ENCODE measurements around the gene LRCH3.

LRCH3 gene

DNA sequence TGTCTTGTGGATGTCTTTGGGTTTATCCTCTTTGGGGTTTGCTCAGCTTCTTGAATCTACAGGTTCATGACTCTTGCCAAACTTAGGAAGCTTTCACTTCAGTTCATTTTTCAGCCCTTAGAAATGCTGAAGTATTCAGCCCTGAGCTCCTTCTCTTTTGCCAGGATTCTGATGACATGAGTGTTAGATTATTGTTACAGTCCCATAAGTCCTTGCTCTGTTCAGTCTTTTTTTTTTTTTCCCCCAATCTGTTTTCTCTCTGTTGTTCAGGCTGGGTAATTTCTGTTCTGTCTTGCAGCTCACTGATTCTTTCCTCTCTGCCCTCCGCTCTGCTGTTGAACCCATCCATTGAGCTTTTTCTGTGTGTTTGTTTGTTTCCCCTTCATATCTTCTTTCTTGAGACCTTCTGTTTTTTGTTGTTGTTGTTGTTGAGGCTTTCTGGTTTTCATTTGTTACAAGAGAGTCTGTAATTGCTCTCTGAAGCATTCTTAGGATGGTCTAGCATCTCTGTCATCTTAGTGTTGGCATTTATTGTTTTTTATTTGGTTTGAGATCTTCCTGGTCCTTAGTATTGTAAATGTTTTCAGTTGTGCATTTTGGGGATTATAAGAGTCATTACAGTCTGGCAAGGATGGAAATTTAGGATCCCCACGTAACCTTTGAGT lies 18.4 kb downstream of the LRCH3 start:
- Histone ChIP-seq H3K4me3 (ENCODE audit: low read depth, low read length) (no peak overlapping the region), H3K27me3 (replicated peaks) (no peaks in the 10 kb centered on the region), H3K36me3 (replicated peaks) (no peaks in the 10 kb centered on the region), H3K27ac (peak overlapping the region; percentile 39)
- in situ Hi-C loops (cut with HindIII; ENCODE audit: low pct_ligation_motif_present, low sequenced_read_pairs) = no loop called here
- TF ChIP-seq, protein P1, sequence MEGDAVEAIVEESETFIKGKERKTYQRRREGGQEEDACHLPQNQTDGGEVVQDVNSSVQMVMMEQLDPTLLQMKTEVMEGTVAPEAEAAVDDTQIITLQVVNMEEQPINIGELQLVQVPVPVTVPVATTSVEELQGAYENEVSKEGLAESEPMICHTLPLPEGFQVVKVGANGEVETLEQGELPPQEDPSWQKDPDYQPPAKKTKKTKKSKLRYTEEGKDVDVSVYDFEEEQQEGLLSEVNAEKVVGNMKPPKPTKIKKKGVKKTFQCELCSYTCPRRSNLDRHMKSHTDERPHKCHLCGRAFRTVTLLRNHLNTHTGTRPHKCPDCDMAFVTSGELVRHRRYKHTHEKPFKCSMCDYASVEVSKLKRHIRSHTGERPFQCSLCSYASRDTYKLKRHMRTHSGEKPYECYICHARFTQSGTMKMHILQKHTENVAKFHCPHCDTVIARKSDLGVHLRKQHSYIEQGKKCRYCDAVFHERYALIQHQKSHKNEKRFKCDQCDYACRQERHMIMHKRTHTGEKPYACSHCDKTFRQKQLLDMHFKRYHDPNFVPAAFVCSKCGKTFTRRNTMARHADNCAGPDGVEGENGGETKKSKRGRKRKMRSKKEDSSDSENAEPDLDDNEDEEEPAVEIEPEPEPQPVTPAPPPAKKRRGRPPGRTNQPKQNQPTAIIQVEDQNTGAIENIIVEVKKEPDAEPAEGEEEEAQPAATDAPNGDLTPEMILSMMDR (IDR thresholded peaks at IDR 0.05; ENCODE audit: low read depth, low read length, missing control alignments) = no peak
- peak; percentile 44 for DNase-seq

- TF ChIP-seq, protein P1 (IDR thresholded peaks at IDR 0.05; ENCODE audit: low read depth, low read length, missing control alignments) = no peak
- no peaks in the 10 kb centered on the region for H3K36me3 ChIP-seq (replicated peaks)
- no peak for DNase-seq
- H3K27ac ChIP-seq = peak overlapping the region; percentile 65
- H3K4me3 ChIP-seq (ENCODE audit: low read depth, low read length) = no peak overlapping the region
- in situ Hi-C loops (cut with HindIII; ENCODE audit: low pct_ligation_motif_present, low sequenced_read_pairs) = no loop called here
- no peaks in the 10 kb centered on the region for H3K27me3 ChIP-seq (replicated peaks)
These were observed 19.8 kb downstream of the LRCH3 start for GRCh38 chr3:197810901-197811300.

GRCh38 chr3:197811343-197811742 lies 20.3 kb downstream of the LRCH3 start:
- no peak overlapping the region for H3K4me3 ChIP-seq (ENCODE audit: low read depth, low read length)
- DNase-seq = peak; percentile 79
- no peaks in the 10 kb centered on the region for H3K27me3 ChIP-seq (replicated peaks)

GRCh38 chr3:197814372-197814771 lies 23.3 kb downstream of the LRCH3 start:
- TF ChIP-seq, protein P1 (IDR thresholded peaks at IDR 0.05; ENCODE audit: low read depth, low read length, missing control alignments) = no peak
- H3K27ac ChIP-seq = no peak overlapping the region
- no peak for DNase-seq
- H3K4me3 ChIP-seq (ENCODE audit: low read depth, low read length) = no peak overlapping the region
- H3K27me3 ChIP-seq (replicated peaks) = no peaks in the 10 kb centered on the region
- H3K36me3 ChIP-seq (replicated peaks) = no peaks in the 10 kb centered on the region
- in situ Hi-C loops (cut with HindIII; ENCODE audit: low pct_ligation_motif_present, low sequenced_read_pairs) = no loop called here

More at GRCh38 chr3:197811343-197811742, 20.3 kb downstream of the LRCH3 start:
- in situ Hi-C loops (cut with HindIII; ENCODE audit: low pct_ligation_motif_present, low sequenced_read_pairs) = no loop called here
- H3K27ac ChIP-seq = peak overlapping the region; percentile 65
- TF ChIP-seq, protein P1 (IDR thresholded peaks at IDR 0.05; ENCODE audit: low read depth, low read length, missing control alignments) = no peak
- no peaks in the 10 kb centered on the region for H3K36me3 ChIP-seq (replicated peaks)

DNA sequence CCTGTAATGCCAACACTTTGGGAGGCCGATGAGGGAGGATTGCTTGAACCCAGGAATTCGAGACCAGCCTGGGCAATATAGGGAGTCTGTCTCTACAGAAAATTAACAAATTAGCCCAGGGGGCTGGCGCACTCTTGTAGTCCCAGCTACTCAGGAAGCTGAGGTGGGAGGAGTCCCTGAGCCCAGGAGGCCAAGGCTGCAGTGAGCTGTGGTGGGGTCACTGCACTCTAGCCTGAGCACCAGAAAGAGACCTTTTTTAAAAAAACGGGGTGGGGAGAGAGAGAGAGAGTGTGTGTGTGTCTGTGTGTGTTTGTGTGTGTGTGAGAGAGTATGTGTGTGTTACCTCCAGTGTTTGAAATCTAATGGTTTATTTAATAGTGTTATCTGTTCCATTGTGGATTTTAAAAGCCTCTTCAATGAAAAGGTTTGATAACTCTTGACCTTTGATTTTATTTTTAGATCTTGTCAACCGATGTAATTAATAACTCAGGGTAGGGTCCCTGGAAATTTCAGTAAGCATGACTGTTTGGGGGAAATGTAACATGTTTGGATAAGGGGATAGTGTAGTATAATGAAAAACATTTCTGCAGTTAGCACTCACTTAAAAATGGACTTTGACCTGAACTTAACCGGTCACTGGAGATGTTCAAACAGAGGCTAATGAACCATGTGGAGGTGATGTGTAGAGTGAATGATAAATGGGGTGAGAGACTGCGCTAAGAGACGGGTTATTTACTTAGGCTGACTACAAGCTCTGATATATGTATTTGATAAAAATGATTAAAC lies 29.7 kb downstream of the LRCH3 start:
- no peak for DNase-seq
- TF ChIP-seq, protein P1 (IDR thresholded peaks at IDR 0.05; ENCODE audit: low read depth, low read length, missing control alignments) = no peak
- H3K4me3 ChIP-seq (ENCODE audit: low read depth, low read length) = no peak overlapping the region
- H3K27ac ChIP-seq = no peak overlapping the region
- H3K27me3 ChIP-seq (replicated peaks) = no peaks in the 10 kb centered on the region
- H3K36me3 ChIP-seq (replicated peaks) = peaks cover 19% of the 10 kb centered on the region
- in situ Hi-C loops (cut with HindIII; ENCODE audit: low pct_ligation_motif_present, low sequenced_read_pairs) = no loop called here

All from brain microvascular endothelial cell (primary cell).